ENCODE results near the gene POLR3K. TPM values are rescaled to one million over a fixed set of nuclear protein-coding genes. Genes with fewer than 3 reads are reported as not detected.
"Not testable (repeated sequence)": the region's sequence is repeated elsewhere in the genome, so short reads cannot be mapped to it uniquely, and the experiment has no call there.

POLR3K gene
- total RNA-seq, 2 experiments from 2014 or later: 47.7 to 48.2 TPM

GRCh38 chr16:38941-39892 is 14.2 kb downstream of the POLR3K start:
- peak overlapping the region; percentile 75 for H3K27ac Mint-ChIP-seq
- no peaks in the 10 kb centered on the region for H3K27me3 Mint-ChIP-seq (ENCODE audit: low read depth)
- H3K4me1 Mint-ChIP-seq (ENCODE audit: low read depth): peaks cover 63% of the 10 kb centered on the region
- ChIA-PET CTCF (interaction anchor here (0.8 to 2.1 kb wide), 6 partner anchors 26 to 143 kb away, joined by 3 to 9 read pairs (median 4); no protein-coding TSS in a partner anchor), POLR2A (interaction anchor here (1.4 kb wide), 1 partner anchor 14 kb away, joined by 9 read pairs; the partner anchor contains the start of genes POLR3K and SNRNP25)
- H3K4me3 Mint-ChIP-seq: no peak overlapping the region
- H3K9me3 Mint-ChIP-seq (ENCODE audit: insufficient read depth): no peaks in the 10 kb centered on the region
- ATAC-seq (peak; percentile 93), DNase-seq (peak; percentile 87)
- peaks cover 43% of the 10 kb centered on the region for H3K36me3 Mint-ChIP-seq (ENCODE audit: low read depth)

- H3K36me3 Mint-ChIP-seq (ENCODE audit: low read depth): peaks cover 37% of the 10 kb centered on the region
- H3K9me3 Mint-ChIP-seq (ENCODE audit: insufficient read depth); H3K4me3 Mint-ChIP-seq; DNase-seq; H3K27me3 Mint-ChIP-seq (ENCODE audit: low read depth); ATAC-seq: not testable (repeated sequence)
- H3K27ac Mint-ChIP-seq: peak overlapping the region; percentile 75
- peaks cover 62% of the 10 kb centered on the region for H3K4me1 Mint-ChIP-seq (ENCODE audit: low read depth)
- CTCF ChIA-PET: interaction anchor here (0.9 to 2.1 kb wide), 4 partner anchors 27 to 144 kb away, joined by 3 to 9 read pairs (median 6); no protein-coding TSS in a partner anchor
- POLR2A ChIA-PET: interaction anchor here (0.6 to 1.4 kb wide), 2 partner anchors 15 to 460 kb away, joined by 3 to 9 read pairs; partner anchors contain the start of genes POLR3K and SNRNP25
Observed at GRCh38 chr16:38206-38605, 15.2 kb downstream of the POLR3K start.

- DNase-seq: no peak
- POLR2A ChIA-PET: interaction anchor here (0.6 kb wide), 1 partner anchor 461 kb away, joined by 3 read pairs; no protein-coding TSS in a partner anchor
- Mint-ChIP-seq H3K36me3 (ENCODE audit: low read depth) (peaks cover 30% of the 10 kb centered on the region), H3K4me3 (no peak overlapping the region), H3K4me1 (ENCODE audit: low read depth) (peaks cover 55% of the 10 kb centered on the region), H3K9me3 (ENCODE audit: insufficient read depth) (no peaks in the 10 kb centered on the region), H3K27ac (no peak overlapping the region), H3K27me3 (ENCODE audit: low read depth) (no peaks in the 10 kb centered on the region)
- CTCF ChIA-PET: no interaction called here
- ATAC-seq: no peak
Observed at GRCh38 chr16:37511-37910, 15.9 kb downstream of the POLR3K start.

- H3K27ac Mint-ChIP-seq: peak overlapping the region; percentile 46
- peaks cover 21% of the 10 kb centered on the region for H3K36me3 Mint-ChIP-seq (ENCODE audit: low read depth)
- no peak overlapping the region for H3K4me3 Mint-ChIP-seq
- no peak for DNase-seq
- peaks cover 47% of the 10 kb centered on the region for H3K4me1 Mint-ChIP-seq (ENCODE audit: low read depth)
- no peaks in the 10 kb centered on the region for H3K27me3 Mint-ChIP-seq (ENCODE audit: low read depth)
- ATAC-seq: no peak
- POLR2A ChIA-PET: no interaction called here
- CTCF ChIA-PET: no interaction called here
- H3K9me3 Mint-ChIP-seq (ENCODE audit: insufficient read depth): no peaks in the 10 kb centered on the region
Observed at GRCh38 chr16:36336-36984, 16.9 kb downstream of the POLR3K start.

- ChIA-PET POLR2A (no interaction called here), CTCF (no interaction called here)
- Mint-ChIP-seq H3K27ac (peak overlapping the region; percentile 46), H3K36me3 (ENCODE audit: low read depth) (peaks cover 17% of the 10 kb centered on the region), H3K4me1 (ENCODE audit: low read depth) (peaks cover 46% of the 10 kb centered on the region), H3K27me3 (ENCODE audit: low read depth) (no peaks in the 10 kb centered on the region), H3K9me3 (ENCODE audit: insufficient read depth) (no peaks in the 10 kb centered on the region), H3K4me3 (no peak overlapping the region)
- ATAC-seq (no peak), DNase-seq (no peak)
Observed at GRCh38 chr16:35678-36305, 17.6 kb downstream of the POLR3K start.

- DNase-seq: no peak
- ChIA-PET CTCF (no interaction called here), POLR2A (no interaction called here)
- no peaks in the 10 kb centered on the region for H3K9me3 Mint-ChIP-seq (ENCODE audit: insufficient read depth)
- H3K27ac Mint-ChIP-seq: peak overlapping the region; percentile 37
- no peak for ATAC-seq
- no peaks in the 10 kb centered on the region for H3K27me3 Mint-ChIP-seq (ENCODE audit: low read depth)
- peaks cover 45% of the 10 kb centered on the region for H3K4me1 Mint-ChIP-seq (ENCODE audit: low read depth)
- H3K4me3 Mint-ChIP-seq: no peak overlapping the region
- H3K36me3 Mint-ChIP-seq (ENCODE audit: low read depth): peaks cover 17% of the 10 kb centered on the region
Observed at GRCh38 chr16:35011-35677, 18.3 kb downstream of the POLR3K start.

- ChIA-PET POLR2A (no interaction called here), CTCF (no interaction called here)
- no peaks in the 10 kb centered on the region for H3K9me3 Mint-ChIP-seq (ENCODE audit: insufficient read depth)
- H3K27ac Mint-ChIP-seq: peak overlapping the region; percentile 37
- ATAC-seq (no peak), DNase-seq (no peak)
- H3K27me3 Mint-ChIP-seq (ENCODE audit: low read depth): no peaks in the 10 kb centered on the region
- H3K4me1 Mint-ChIP-seq (ENCODE audit: low read depth): peaks cover 40% of the 10 kb centered on the region
- H3K36me3 Mint-ChIP-seq (ENCODE audit: low read depth): peaks cover 17% of the 10 kb centered on the region
- no peak overlapping the region for H3K4me3 Mint-ChIP-seq
Observed at GRCh38 chr16:34648-34987, 18.8 kb downstream of the POLR3K start.

GRCh38 chr16:33877-34647 is 19.3 kb downstream of the POLR3K start:
- Mint-ChIP-seq H3K4me1 (ENCODE audit: low read depth) (peaks cover 34% of the 10 kb centered on the region), H3K27me3 (ENCODE audit: low read depth) (no peaks in the 10 kb centered on the region), H3K4me3 (no peak overlapping the region), H3K36me3 (ENCODE audit: low read depth) (peaks cover 12% of the 10 kb centered on the region), H3K9me3 (ENCODE audit: insufficient read depth) (no peaks in the 10 kb centered on the region), H3K27ac (peak overlapping the region; percentile 63)
- ATAC-seq: no peak
- ChIA-PET CTCF (no interaction called here), POLR2A (no interaction called here)
- no peak for DNase-seq

GRCh38 chr16:33154-33876 is 20.1 kb downstream of the POLR3K start:
- H3K9me3 Mint-ChIP-seq (ENCODE audit: insufficient read depth); ATAC-seq; POLR2A ChIA-PET; H3K4me3 Mint-ChIP-seq; H3K27me3 Mint-ChIP-seq (ENCODE audit: low read depth); CTCF ChIA-PET; DNase-seq: not testable (repeated sequence)
- peaks cover 12% of the 10 kb centered on the region for H3K36me3 Mint-ChIP-seq (ENCODE audit: low read depth)
- H3K4me1 Mint-ChIP-seq (ENCODE audit: low read depth): peaks cover 27% of the 10 kb centered on the region
- peak overlapping the region; percentile 63 for H3K27ac Mint-ChIP-seq

GRCh38 chr16:30627-31026 is 22.8 kb downstream of the POLR3K start:
- peaks cover 16% of the 10 kb centered on the region for H3K4me1 Mint-ChIP-seq (ENCODE audit: low read depth)
- POLR2A ChIA-PET: not testable (repeated sequence)

More at GRCh38 chr16:30627-31026, 22.8 kb downstream of the POLR3K start:
- H3K9me3 Mint-ChIP-seq (ENCODE audit: insufficient read depth); DNase-seq; H3K27me3 Mint-ChIP-seq (ENCODE audit: low read depth); CTCF ChIA-PET; H3K27ac Mint-ChIP-seq; H3K36me3 Mint-ChIP-seq (ENCODE audit: low read depth); H3K4me3 Mint-ChIP-seq; ATAC-seq: not testable (repeated sequence)

Measured in activated CD8-positive, alpha-beta T cell treated with anti-CD3 and anti-CD28 coated beads, Interleukin-2, amount 10 ng/mL, durations not matched to agents 7 days and 5 days (primary cell).